Astrocyte (in vitro differentiated cells and primary cell): ENCODE measurements around the gene MOV10L1. TPM values are rescaled to one million over a fixed set of nuclear protein-coding genes. Genes with fewer than 3 reads are reported as not detected.

ENCODE experiments used
- DNase-seq: peaks from one replicate; pipeline ENCODE4 v3.0.0-alpha.2; 2010; ENCODE audit warnings: low read depth
- FAIRE-seq: peaks from 2 replicates; lab custom pipeline; 2011; peaks lifted over from hg19 to GRCh38; lab: Jason Lieb, UNC
- H2AFZ ChIP-seq: 2 replicates; pipeline ENCODE4 v1.6.0; 2012; ENCODE audit warnings: low read depth, low read length, inconsistent platforms
- H3K27ac ChIP-seq: 2 replicates; pipeline ENCODE4 v1.5.1; 2011; ENCODE audit warnings: low read depth, low read length, inconsistent platforms
- H3K27me3 ChIP-seq: 2 replicates; pipeline ENCODE4 v1.6.0; 2011; ENCODE audit warnings: low read length, inconsistent platforms; ENCODE audit not compliant: insufficient read depth
- H3K36me3 ChIP-seq: 2 replicates; pipeline ENCODE4 v1.5.1; 2011; ENCODE audit warnings: low read length, inconsistent platforms; ENCODE audit not compliant: insufficient read depth
- H3K4me1 ChIP-seq: 2 replicates; pipeline ENCODE4 v1.5.1; 2011; ENCODE audit warnings: low read length, inconsistent platforms; ENCODE audit not compliant: insufficient read depth
- H3K4me2 ChIP-seq: 2 replicates; pipeline ENCODE4 v1.6.0; 2012; ENCODE audit warnings: low read length, inconsistent platforms
- H3K4me3 ChIP-seq: 2 replicates; pipeline ENCODE4 v1.5.1; 2011; ENCODE audit warnings: low read depth, mild to moderate bottlenecking, low read length, inconsistent platforms; ENCODE audit not compliant: insufficient read depth
- H3K79me2 ChIP-seq: 2 replicates; pipeline ENCODE4 v1.6.0; 2012; ENCODE audit warnings: mild to moderate bottlenecking, low read length, inconsistent platforms; ENCODE audit not compliant: insufficient read depth
- H3K9ac ChIP-seq: 2 replicates; pipeline ENCODE4 v1.6.0; 2012; ENCODE audit warnings: mild to moderate bottlenecking, low read length, inconsistent platforms
- H3K9me3 ChIP-seq: 2 replicates; pipeline ENCODE4 v1.5.1; 2012; ENCODE audit warnings: low read depth, mild to moderate bottlenecking, low read length, inconsistent platforms; ENCODE audit not compliant: insufficient read depth
- H4K20me1 ChIP-seq: 2 replicates; pipeline ENCODE4 v1.6.0; 2012; ENCODE audit warnings: low read length, inconsistent platforms; ENCODE audit not compliant: insufficient read depth
- H3K27ac Mint-ChIP-seq: one replicate; pipeline ENCODE4 v1.8.0; 2021; ENCODE audit warnings: mild to moderate bottlenecking, mixed read lengths; ENCODE audit not compliant: unreplicated experiment
- H3K27me3 Mint-ChIP-seq: one replicate; pipeline ENCODE4 v1.8.0; 2021; ENCODE audit warnings: low read depth, mixed read lengths; ENCODE audit not compliant: unreplicated experiment
- H3K36me3 Mint-ChIP-seq: one replicate; pipeline ENCODE4 v1.8.0; 2021; ENCODE audit warnings: low read depth, mixed read lengths; ENCODE audit not compliant: unreplicated experiment
- H3K4me1 Mint-ChIP-seq: one replicate; pipeline ENCODE4 v1.8.0; 2021; ENCODE audit warnings: low read depth, mixed read lengths; ENCODE audit not compliant: unreplicated experiment
- H3K4me3 Mint-ChIP-seq: one replicate; pipeline ENCODE4 v1.8.0; 2021; ENCODE audit warnings: mild to moderate bottlenecking, moderate library complexity, mixed read lengths; ENCODE audit not compliant: unreplicated experiment
- H3K9me3 Mint-ChIP-seq: one replicate; pipeline ENCODE4 v1.8.0; 2021; ENCODE audit warnings: mild to moderate bottlenecking, mixed read lengths; ENCODE audit not compliant: unreplicated experiment
- CTCF ChIP-seq: IDR thresholded peaks from 2 replicates; pipeline ENCODE4 v1.5.1; 2011; ENCODE audit warnings: low read depth, mild to moderate bottlenecking, inconsistent platforms, low read length, moderate library complexity; ENCODE audit not compliant: insufficient read depth
- EZH2 ChIP-seq: IDR thresholded peaks from 2 replicates; pipeline ENCODE4 v1.6.1; 2012; ENCODE audit warnings: mild to moderate bottlenecking, low read length, inconsistent platforms; ENCODE audit not compliant: insufficient read depth
- total RNA-seq: library from RNA; stranded (reverse); gene quantifications from 2 replicates; pipeline ENCODE4 v1.2.1, GENCODE V29; 2021

MOV10L1 gene
- total RNA-seq, 1 donor from 2014 or later = 0.61 TPM

GRCh38 chr22:50114221-50115021 lies 24.6 kb downstream of the MOV10L1 start:
- no peaks in the 10 kb centered on the region for H3K36me3 Mint-ChIP-seq
- Histone ChIP-seq H3K27ac (peak overlapping the region; percentile 85), H3K9ac (peak overlapping the region; percentile 85), H2AFZ (peak overlapping the region; percentile 72), H3K79me2 (no peaks in the 10 kb centered on the region), H3K27me3 (no peaks in the 10 kb centered on the region), H3K4me2 (peak overlapping the region; percentile 85), H3K9me3 (no peaks in the 10 kb centered on the region), H3K4me1 (peaks cover 47% of the 10 kb centered on the region), H4K20me1 (no peaks in the 10 kb centered on the region), H3K36me3 (no peaks in the 10 kb centered on the region), H3K4me3 (peak overlapping the region; percentile 58)
- no peaks in the 10 kb centered on the region for H3K27me3 Mint-ChIP-seq
- H3K4me3 Mint-ChIP-seq = peak overlapping the region; percentile 72
- TF ChIP-seq EZH2 (no peak), CTCF (no peak)
- H3K9me3 Mint-ChIP-seq = no peaks in the 10 kb centered on the region
- peak; percentile 81 for DNase-seq
- FAIRE-seq = peak; percentile 95
- peak overlapping the region; percentile 84 for H3K27ac Mint-ChIP-seq
- peaks cover 44% of the 10 kb centered on the region for H3K4me1 Mint-ChIP-seq

GRCh38 chr22:50115693-50116092 lies 25.9 kb downstream of the MOV10L1 start:
- no peaks in the 10 kb centered on the region for H3K36me3 ChIP-seq
- DNase-seq (peak; percentile 42), FAIRE-seq (no peak)
- H4K20me1 ChIP-seq = no peaks in the 10 kb centered on the region
- no peaks in the 10 kb centered on the region for H3K27me3 ChIP-seq
- H3K9ac ChIP-seq = no peak overlapping the region
- H3K4me3 ChIP-seq = no peak overlapping the region
- H3K27ac ChIP-seq = no peak overlapping the region
- no peaks in the 10 kb centered on the region for H3K79me2 ChIP-seq
- H3K9me3 Mint-ChIP-seq = peaks cover 4% of the 10 kb centered on the region
- no peaks in the 10 kb centered on the region for H3K27me3 Mint-ChIP-seq
- peaks cover 54% of the 10 kb centered on the region for H3K4me1 ChIP-seq
- peak overlapping the region; percentile 28 for H2AFZ ChIP-seq
- H3K36me3 Mint-ChIP-seq = no peaks in the 10 kb centered on the region
- H3K9me3 ChIP-seq = no peaks in the 10 kb centered on the region
- TF ChIP-seq CTCF = no peak
- TF ChIP-seq EZH2 = no peak
- no peak overlapping the region for H3K4me2 ChIP-seq
- peak overlapping the region; percentile 15 for H3K4me3 Mint-ChIP-seq
- peaks cover 44% of the 10 kb centered on the region for H3K4me1 Mint-ChIP-seq
- no peak overlapping the region for H3K27ac Mint-ChIP-seq
